Upper lobe of right lung (tissue), 1 donor: ENCODE data around the gene SLFN12. TPM values are rescaled to one million over a fixed set of nuclear protein-coding genes. Genes with fewer than 3 reads are reported as not detected.

Source experiments
- ATAC-seq: fragments of 200-7000 bp; cut with Tn5 transposase; one replicate; pipeline ENCODE4 v1.9.1; 2020; ENCODE audit warnings: mild to moderate bottlenecking, moderate library complexity
- DNase-seq: peaks from one replicate; pipeline ENCODE4 v3.0.0-alpha.2; 2020
- H3K27ac ChIP-seq: fragments of 200-600 bp; one replicate; pipeline ENCODE4 v1.8.0; 2022
- H3K27me3 ChIP-seq: fragments of 200-600 bp; one replicate; pipeline ENCODE4 v1.8.0; 2022; ENCODE audit warnings: mild to moderate bottlenecking
- H3K36me3 ChIP-seq: fragments of 200-600 bp; one replicate; pipeline ENCODE4 v1.8.0; 2022
- H3K4me1 ChIP-seq: fragments of 200-600 bp; one replicate; pipeline ENCODE4 v1.8.0; 2022
- H3K4me3 ChIP-seq: fragments of 200-600 bp; one replicate; pipeline ENCODE4 v1.8.0; 2022; ENCODE audit warnings: mild to moderate bottlenecking
- H3K9me3 ChIP-seq: fragments of 200-600 bp; one replicate; pipeline ENCODE4 v1.8.0; 2022
- intact Hi-C: fragments of 100-400 bp; cut with DNase I; formaldehyde crosslinking; loops from one replicate; pipeline ENCODE4 v1.11.0; 2022
- long read RNA-seq: library from polyadenylated mRNA; unstranded; transcript quantifications from one replicate; pipeline ENCODE4 v2.0.0, GENCODE V29; 2021
- total RNA-seq: library from RNA; stranded (reverse); fragmentation: NEBNext Ultra II Directional; extraction: Animal tissue kit (Norgen Biotek cat#: 25700); gene quantifications from one replicate; pipeline ENCODE4 v1.2.1, GENCODE V29; 2021
- TF ChIP-seq, protein P1 (sequence below): fragments of 200-600 bp; IDR thresholded peaks from one replicate; pipeline ENCODE4 v1.8.0; 2022; ENCODE audit warnings: antibody characterized with exemption
- donor health status: DM: no; HTN: yes; CAD: no; lungs with severe emphysema.

SLFN12 gene
- total RNA-seq, result 12.4 TPM
- long read RNA-seq, partial matches to known transcripts, result 1 of 9 reads
- long read RNA-seq, other reads (novel, unspliced or antisense), result 5 of 9 reads

DNA sequence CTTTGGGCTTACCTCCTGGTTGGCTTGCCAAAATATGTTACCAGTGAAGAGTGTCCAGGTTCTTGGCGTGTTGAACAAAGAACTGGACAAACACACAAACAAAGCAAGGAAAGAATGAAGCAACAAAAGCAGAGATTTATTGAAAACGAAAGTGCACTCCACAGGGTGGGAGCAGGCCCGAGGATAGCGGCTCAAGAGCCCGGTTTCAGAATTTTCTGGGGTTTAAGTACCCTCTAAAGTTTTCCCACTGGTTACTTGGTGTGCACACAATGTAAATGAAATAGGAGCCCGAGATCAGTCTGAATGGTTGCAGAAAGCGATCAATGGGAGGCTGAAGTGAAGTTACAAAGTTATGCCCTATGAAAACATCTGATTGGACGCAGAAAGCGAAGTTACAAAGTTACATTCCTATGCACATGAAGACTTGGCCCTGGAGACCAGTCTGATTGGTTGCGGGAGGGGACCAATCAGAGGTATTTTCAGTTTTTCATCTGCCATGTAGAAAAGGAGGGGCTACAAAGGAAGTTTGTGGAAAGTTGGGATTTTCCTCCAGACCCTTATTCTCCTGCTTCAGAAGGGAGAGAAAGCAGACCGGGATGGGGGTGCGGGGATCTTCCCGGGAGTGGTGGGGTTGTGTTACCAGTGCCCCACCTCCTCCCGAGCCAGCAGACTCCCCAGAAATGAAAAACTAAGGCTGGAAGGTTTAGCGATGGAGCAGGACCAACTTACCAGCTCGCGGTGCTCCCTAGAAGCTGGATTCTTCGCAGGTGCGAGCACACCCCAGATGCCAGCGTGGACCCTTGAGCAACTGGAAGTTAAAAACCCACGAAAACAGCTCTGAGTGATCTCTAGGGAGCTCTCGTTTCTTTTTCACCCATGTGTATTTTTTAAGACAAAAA lies at the start of gene SLFN12:
TSS of gene SLFN12 (minus strand) at position 325 of the 899 bp plus-strand sequence. CDS start 9,472 bp downstream, outside the sequence.
- TF ChIP-seq, protein P1, sequence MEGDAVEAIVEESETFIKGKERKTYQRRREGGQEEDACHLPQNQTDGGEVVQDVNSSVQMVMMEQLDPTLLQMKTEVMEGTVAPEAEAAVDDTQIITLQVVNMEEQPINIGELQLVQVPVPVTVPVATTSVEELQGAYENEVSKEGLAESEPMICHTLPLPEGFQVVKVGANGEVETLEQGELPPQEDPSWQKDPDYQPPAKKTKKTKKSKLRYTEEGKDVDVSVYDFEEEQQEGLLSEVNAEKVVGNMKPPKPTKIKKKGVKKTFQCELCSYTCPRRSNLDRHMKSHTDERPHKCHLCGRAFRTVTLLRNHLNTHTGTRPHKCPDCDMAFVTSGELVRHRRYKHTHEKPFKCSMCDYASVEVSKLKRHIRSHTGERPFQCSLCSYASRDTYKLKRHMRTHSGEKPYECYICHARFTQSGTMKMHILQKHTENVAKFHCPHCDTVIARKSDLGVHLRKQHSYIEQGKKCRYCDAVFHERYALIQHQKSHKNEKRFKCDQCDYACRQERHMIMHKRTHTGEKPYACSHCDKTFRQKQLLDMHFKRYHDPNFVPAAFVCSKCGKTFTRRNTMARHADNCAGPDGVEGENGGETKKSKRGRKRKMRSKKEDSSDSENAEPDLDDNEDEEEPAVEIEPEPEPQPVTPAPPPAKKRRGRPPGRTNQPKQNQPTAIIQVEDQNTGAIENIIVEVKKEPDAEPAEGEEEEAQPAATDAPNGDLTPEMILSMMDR, result no peak
- Histone ChIP-seq H3K27me3 (no peaks in the 10 kb centered on the region), H3K9me3 (no peaks in the 10 kb centered on the region), H3K27ac (peak within 1 kb of the TSS; percentile 92), H3K36me3 (no peaks in the 10 kb centered on the region), H3K4me1 (peaks cover 33% of the 10 kb centered on the region), H3K4me3 (peak within 1 kb of the TSS; percentile 77)
- ATAC-seq (peak; percentile 90), DNase-seq (no peak)
- intact Hi-C loops, result no loop called here

DNA sequence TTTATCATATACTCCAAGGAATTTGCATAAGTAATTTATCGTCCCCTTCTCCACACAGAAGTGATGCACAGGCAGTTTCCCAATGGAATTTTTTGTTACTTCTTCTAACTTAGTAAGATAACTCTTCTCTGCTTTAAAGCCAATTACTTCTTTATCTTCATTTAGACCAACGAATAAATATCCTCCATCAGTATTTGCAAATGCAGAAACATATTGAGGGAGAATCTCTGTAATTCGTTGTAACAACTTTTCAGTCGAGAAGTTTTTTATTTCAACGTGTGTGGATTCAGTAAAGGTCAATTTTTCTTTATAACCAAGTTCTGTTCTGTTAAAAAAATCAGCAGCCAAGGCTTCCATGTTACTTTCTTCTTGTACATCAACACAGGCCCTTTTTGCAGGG lies 47.0 kb upstream of the SLFN12 start:
- TF ChIP-seq, protein P1, result no peak
- intact Hi-C loops, result no loop called here
- DNase-seq, result no peak

DNA sequence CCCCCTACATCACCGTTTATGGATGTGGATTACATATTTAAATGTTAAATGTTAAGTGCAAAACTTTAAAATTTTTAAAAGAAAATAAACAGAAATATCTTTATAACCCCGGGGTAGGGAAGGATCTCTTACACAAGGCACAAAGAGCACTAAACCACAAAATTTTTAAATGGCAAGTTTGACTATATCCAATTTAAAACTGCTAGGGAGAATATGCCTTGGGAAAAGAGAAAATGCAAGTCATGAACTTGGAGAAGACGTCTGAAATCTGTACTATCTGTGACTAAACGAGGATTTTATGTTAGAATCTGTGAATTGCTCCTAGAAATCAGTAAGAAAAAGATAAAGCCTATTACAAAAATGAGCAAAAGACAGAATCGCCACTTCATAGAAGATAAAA lies 44.9 kb upstream of the SLFN12 start:
- no peak overlapping the region for H3K4me3 ChIP-seq
- H3K36me3 ChIP-seq, result no peaks in the 10 kb centered on the region
- no peaks in the 10 kb centered on the region for H3K4me1 ChIP-seq
- no peaks in the 10 kb centered on the region for H3K27me3 ChIP-seq
- TF ChIP-seq, protein P1, result no peak
- no peaks in the 10 kb centered on the region for H3K9me3 ChIP-seq
- ATAC-seq (no peak), DNase-seq (no peak)
- intact Hi-C loops, result no loop called here
- no peak overlapping the region for H3K27ac ChIP-seq

More for the DNA sequence above, 47.0 kb upstream of the SLFN12 start:
- Histone ChIP-seq H3K27me3 (no peaks in the 10 kb centered on the region), H3K27ac (no peak overlapping the region), H3K36me3 (no peaks in the 10 kb centered on the region), H3K4me3 (no peak overlapping the region), H3K9me3 (no peaks in the 10 kb centered on the region), H3K4me1 (no peaks in the 10 kb centered on the region)
- ATAC-seq, result no peak

DNA sequence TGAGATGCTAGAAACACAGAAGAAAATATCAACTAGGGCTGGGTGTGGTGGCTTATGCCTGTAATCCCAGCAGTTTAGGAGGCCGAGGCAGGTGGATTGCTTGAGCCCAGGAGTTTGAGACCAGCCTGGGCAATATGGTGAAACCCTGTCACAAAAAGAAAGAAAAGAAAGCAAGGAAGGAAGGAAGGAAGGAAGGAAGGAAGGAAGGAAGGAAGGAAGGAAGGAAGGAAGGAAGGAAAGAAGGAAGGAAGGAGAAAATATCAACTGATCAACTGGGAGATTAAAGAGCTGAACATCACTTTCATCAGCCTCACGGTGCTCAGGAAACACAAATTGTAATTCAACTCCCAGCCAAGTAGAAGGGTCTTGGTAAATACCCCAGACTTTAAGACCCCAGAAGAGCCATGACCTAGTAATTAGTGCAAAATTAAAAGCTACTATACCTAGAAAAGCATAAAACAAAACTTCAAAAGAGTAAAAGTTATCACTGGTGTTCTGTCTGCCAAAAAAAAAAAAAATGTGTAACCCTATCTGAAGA lies 44.1 kb upstream of the SLFN12 start:
- ATAC-seq (no peak), DNase-seq (no peak)
- TF ChIP-seq, protein P1, result no peak
- Histone ChIP-seq H3K4me3 (no peak overlapping the region), H3K27ac (no peak overlapping the region), H3K9me3 (no peaks in the 10 kb centered on the region), H3K27me3 (no peaks in the 10 kb centered on the region), H3K4me1 (no peaks in the 10 kb centered on the region), H3K36me3 (no peaks in the 10 kb centered on the region)
- intact Hi-C loops, result no loop called here

DNA sequence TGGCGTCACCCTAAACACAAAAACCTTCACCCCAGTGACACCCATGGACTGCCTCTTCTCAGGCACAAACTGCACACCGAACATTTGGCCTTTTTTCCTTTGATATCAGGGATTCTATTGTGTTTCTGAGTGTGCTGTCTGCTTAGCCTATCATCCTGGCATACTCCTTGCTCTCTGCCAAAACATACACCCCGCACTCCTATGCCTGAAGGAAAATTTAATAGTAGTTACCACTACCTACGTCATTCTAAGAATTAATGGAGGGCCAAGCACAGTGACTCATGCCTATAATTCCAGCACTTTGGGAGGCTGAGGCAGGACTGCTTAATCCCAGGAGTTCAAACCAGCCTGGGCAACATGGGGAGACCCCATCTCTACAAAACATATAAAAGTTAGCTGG lies 36.2 kb upstream of the SLFN12 start:
- TF ChIP-seq, protein P1, result no peak
- Histone ChIP-seq H3K4me1 (no peaks in the 10 kb centered on the region), H3K9me3 (no peaks in the 10 kb centered on the region), H3K4me3 (no peak overlapping the region), H3K27me3 (no peaks in the 10 kb centered on the region), H3K36me3 (no peaks in the 10 kb centered on the region), H3K27ac (no peak overlapping the region)
- ATAC-seq, result no peak
- no peak for DNase-seq
- intact Hi-C loops, result no loop called here
